ENCODE measurements around the gene HTRA1.

The HTRA1 gene

DNA sequence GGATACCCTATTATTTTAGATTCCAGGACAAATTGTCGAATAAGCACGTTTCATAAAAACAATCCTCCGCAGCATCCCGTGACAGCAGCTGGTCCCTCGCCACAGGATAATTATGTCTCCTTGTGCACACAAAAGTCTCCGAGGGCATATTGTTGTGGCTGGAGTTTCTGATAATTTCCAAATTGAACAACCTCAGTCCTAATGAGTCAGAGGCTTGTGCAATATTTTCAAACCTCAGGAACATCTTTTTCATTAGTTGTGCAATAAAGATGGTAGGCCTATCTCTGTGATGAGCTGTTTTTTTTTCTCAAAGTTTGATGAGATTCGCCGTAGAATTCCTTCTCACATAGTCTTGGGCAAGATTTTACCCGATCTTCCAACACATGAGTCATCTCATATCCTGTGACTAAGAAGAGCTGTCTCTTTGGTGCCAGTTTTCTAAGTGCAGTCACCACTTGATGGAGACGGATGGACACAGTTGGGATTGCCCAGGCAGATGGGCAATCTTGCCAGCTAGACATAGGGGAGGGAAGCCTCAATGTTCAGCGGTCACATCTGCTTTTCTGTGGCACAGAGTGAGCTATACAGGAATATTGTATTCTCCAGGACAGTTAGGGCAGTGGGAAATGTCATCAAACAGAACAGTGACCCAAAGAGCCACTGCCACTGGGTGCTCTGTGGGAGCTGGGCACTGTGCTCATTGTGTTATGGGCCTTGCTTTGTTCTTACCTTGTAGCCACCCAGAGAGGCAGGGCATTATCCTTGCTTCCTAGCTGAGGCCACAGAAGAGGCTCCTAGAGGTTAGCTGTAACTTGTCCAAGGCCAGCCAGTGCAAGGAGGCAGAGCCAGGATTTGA lies 7.8 kb downstream of the HTRA1 start:
- peak; percentile 93 for ATAC-seq
- TF ChIP-seq ZC3H10 (CRISPR knock-in tag; IDR thresholded peaks at IDR 0.05), result peak; percentile 81; the same call in 1 of the 2 replicates
- 0 out of 2 replicates have a peak, but pooled peaks have one; percentile 39 for TF ChIP-seq POU6F1 (CRISPR knock-in tag; IDR thresholded peaks at IDR 0.05; ENCODE audit: borderline replicate concordance, low read depth)
- TF ChIP-seq ISL1 (CRISPR knock-in tag; IDR thresholded peaks at IDR 0.05), result peak; percentile 84
- TF ChIP-seq ZFP3 (CRISPR knock-in tag; IDR thresholded peaks at IDR 0.05), result 0 out of 2 replicates have a peak, but pooled peaks have one; percentile 37
- no peak for TF ChIP-seq CSRNP3 (CRISPR knock-in tag; IDR thresholded peaks at IDR 0.05)
- TF ChIP-seq ZNF8 (CRISPR knock-in tag; IDR thresholded peaks at IDR 0.05), result no peak
- TF ChIP-seq PATZ1 (CRISPR knock-in tag; IDR thresholded peaks at IDR 0.05; ENCODE audit: borderline replicate concordance), result 0 out of 2 replicates have a peak, but pooled peaks have one; percentile 46
- peak; percentile 65; the same call in 1 of the 2 replicates for TF ChIP-seq TOX (CRISPR knock-in tag; IDR thresholded peaks at IDR 0.05; ENCODE audit: borderline replicate concordance)

DNA sequence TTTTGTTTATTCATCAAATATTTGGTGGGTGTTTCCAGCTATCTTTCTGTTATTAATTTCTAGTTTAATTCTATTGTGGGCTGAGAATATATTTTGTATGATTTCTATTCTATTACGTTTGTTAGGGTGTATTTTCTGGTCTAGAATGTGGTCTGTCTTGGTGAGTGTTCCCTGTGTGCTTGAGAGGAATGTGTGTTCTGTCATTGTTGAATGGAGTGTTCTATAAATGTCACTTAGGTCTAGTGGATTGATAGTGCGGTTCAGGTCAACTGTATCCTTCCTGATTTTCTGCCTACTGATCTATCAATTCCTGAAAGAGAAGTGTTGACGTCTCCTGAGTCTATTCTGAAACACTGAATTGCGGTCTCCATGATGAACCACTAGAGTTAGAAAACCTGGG lies 8.5 kb downstream of the HTRA1 start:
- no peak for ATAC-seq
- TF ChIP-seq SNAI2 (CRISPR knock-in tag; IDR thresholded peaks at IDR 0.05), result no peak
- TF ChIP-seq RARB (CRISPR knock-in tag; IDR thresholded peaks at IDR 0.05), result no peak
- TF ChIP-seq CSRNP3 (CRISPR knock-in tag; IDR thresholded peaks at IDR 0.05), result no peak
- no peak for TF ChIP-seq GLIS3 (CRISPR knock-in tag; IDR thresholded peaks at IDR 0.05)
- TF ChIP-seq ZNF70 (CRISPR knock-in tag; IDR thresholded peaks at IDR 0.05), result no peak
- no peak for TF ChIP-seq PPARA (CRISPR knock-in tag; IDR thresholded peaks at IDR 0.05; ENCODE audit: borderline replicate concordance)
- TF ChIP-seq BACH2 (CRISPR knock-in tag; IDR thresholded peaks at IDR 0.05; ENCODE audit: borderline replicate concordance), result no peak
- TF ChIP-seq ZNF8 (CRISPR knock-in tag; IDR thresholded peaks at IDR 0.05), result no peak
- TF ChIP-seq POU6F1 (CRISPR knock-in tag; IDR thresholded peaks at IDR 0.05; ENCODE audit: borderline replicate concordance, low read depth), result no peak
- TF ChIP-seq OSR1 (CRISPR knock-in tag; IDR thresholded peaks at IDR 0.05), result no peak
- TF ChIP-seq ARNTL (CRISPR knock-in tag; IDR thresholded peaks at IDR 0.05; ENCODE audit: borderline replicate concordance, low read depth), result no peak
- TF ChIP-seq ZC3H10 (CRISPR knock-in tag; IDR thresholded peaks at IDR 0.05), result no peak
- no peak for TF ChIP-seq ZFP3 (CRISPR knock-in tag; IDR thresholded peaks at IDR 0.05)
- TF ChIP-seq CSDC2 (CRISPR knock-in tag; IDR thresholded peaks at IDR 0.05), result no peak

- TF ChIP-seq ZNF8 (CRISPR knock-in tag; IDR thresholded peaks at IDR 0.05) (no peak), POU6F1 (CRISPR knock-in tag; IDR thresholded peaks at IDR 0.05; ENCODE audit: borderline replicate concordance, low read depth) (no peak), PATZ1 (CRISPR knock-in tag; IDR thresholded peaks at IDR 0.05; ENCODE audit: borderline replicate concordance) (no peak), ZNF565 (CRISPR knock-in tag; conservative IDR thresholded peaks at IDR 0.05; ENCODE audit: low read depth) (no peak), PPARA (CRISPR knock-in tag; IDR thresholded peaks at IDR 0.05; ENCODE audit: borderline replicate concordance) (no peak)
- ATAC-seq, result no peak
Observed at GRCh38 chr10:122471531-122472177, 10.3 kb downstream of the HTRA1 start.

Measured in SK-N-SH treated with all-trans-retinoic acid at 6 μM for 48 hours (cell line).